Endothelial cell of umbilical vein (primary cell): ENCODE measurements around the gene PPP1R16B.

Experiments
- EZH2 ChIP-seq: IDR thresholded peaks from 2 replicates; pipeline ENCODE4 v1.6.1; 2012; ENCODE audit warnings: borderline replicate concordance, low read depth, mild to moderate bottlenecking, moderate library complexity, low read length, inconsistent platforms; ENCODE audit not compliant: severe bottlenecking
- GATA2 ChIP-seq: IDR thresholded peaks from 2 replicates; pipeline ENCODE4 v1.7.0; 2011; ENCODE audit warnings: low read depth, mild to moderate bottlenecking, moderate library complexity, mixed read lengths, low read length; ENCODE audit not compliant: insufficient read length, insufficient read depth
- MYC ChIP-seq: IDR thresholded peaks from one replicate; pipeline ENCODE4 v1.6.1; 2011; ENCODE audit warnings: mild to moderate bottlenecking, low read depth, low read length
- TF ChIP-seq, protein P1 (sequence below), 2 donors: IDR thresholded peaks; 1 replicate in 1 of 2; 2 replicates in 1 of 2; pipeline ENCODE4 v1.5.1; 2011; ENCODE audit warnings: low read length in 2 of 2, mild to moderate bottlenecking in 2 of 2, moderate library complexity in 2 of 2, control low read depth in 1 of 2, inconsistent platforms in 1 of 2, low read depth in 1 of 2; ENCODE audit not compliant: insufficient read depth in 1 of 2; ENCODE audit errors: extremely low read depth in 1 of 2

DNA sequence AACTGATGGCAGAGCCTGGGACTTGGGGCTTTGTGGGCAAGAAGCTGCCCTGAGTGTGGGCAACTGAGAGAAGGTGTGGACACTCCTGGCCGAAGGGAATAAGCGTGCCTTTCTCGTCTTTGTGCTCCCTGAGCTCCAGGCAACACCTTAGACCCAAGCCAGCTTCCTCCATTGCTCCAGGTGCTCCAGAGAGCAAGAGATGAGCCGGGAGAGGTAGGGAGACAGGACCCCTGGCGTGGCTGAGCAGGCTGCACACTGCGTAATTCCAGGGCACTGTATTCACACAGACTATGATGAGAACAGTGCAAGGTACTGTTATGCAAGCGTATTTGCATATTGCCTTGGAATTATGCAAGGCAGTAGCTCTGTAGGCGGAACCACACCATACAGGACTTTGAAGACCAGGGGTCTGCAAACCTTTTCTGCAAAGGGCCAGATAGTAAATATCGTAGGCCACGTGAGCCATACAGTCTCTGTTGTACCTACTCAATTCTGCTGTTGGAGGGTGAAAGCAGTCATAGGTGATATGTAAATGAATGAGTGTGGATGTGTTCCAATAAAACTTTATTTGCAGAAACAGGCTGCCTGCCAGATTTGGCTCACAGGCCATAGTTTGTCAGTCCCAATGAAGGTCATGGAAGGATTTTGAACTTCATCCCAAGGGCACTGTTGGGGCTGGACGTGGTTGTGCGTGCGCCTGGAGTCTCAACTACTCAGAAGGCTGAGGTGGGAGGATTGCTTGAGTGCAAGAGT is 78.7 kb downstream of the PPP1R16B start:
- TF ChIP-seq, protein P1, sequence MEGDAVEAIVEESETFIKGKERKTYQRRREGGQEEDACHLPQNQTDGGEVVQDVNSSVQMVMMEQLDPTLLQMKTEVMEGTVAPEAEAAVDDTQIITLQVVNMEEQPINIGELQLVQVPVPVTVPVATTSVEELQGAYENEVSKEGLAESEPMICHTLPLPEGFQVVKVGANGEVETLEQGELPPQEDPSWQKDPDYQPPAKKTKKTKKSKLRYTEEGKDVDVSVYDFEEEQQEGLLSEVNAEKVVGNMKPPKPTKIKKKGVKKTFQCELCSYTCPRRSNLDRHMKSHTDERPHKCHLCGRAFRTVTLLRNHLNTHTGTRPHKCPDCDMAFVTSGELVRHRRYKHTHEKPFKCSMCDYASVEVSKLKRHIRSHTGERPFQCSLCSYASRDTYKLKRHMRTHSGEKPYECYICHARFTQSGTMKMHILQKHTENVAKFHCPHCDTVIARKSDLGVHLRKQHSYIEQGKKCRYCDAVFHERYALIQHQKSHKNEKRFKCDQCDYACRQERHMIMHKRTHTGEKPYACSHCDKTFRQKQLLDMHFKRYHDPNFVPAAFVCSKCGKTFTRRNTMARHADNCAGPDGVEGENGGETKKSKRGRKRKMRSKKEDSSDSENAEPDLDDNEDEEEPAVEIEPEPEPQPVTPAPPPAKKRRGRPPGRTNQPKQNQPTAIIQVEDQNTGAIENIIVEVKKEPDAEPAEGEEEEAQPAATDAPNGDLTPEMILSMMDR (IDR thresholded peaks at IDR 0.05; ENCODE audit: extremely low read depth in 1 of 2, insufficient read depth in 1 of 2, low read depth in 1 of 2, low read length in 2 of 2) = no peak
- TF ChIP-seq GATA2 = no peak
- no peak for TF ChIP-seq EZH2
- no peak for TF ChIP-seq MYC
